Nucleus accumbens (tissue), 56 donors: ENCODE measurements around the gene DNAJA4.

Experiments
- DNase-seq, 56 donors: peaks; one replicate each; lab custom pipeline; 2025; lab: John Stamatoyannopoulos, UW

DNAJA4 gene

GRCh38 chr15:78264304-78265136 is at the start of gene DNAJA4:
Gene DNAJA4 (plus strand): TSS chr15:78264562. CDS start chr15:78264764, 202 bp downstream.
- peak in 48 of 56 donors; percentile 23 to 91 (median 64) for DNase-seq

DNA sequence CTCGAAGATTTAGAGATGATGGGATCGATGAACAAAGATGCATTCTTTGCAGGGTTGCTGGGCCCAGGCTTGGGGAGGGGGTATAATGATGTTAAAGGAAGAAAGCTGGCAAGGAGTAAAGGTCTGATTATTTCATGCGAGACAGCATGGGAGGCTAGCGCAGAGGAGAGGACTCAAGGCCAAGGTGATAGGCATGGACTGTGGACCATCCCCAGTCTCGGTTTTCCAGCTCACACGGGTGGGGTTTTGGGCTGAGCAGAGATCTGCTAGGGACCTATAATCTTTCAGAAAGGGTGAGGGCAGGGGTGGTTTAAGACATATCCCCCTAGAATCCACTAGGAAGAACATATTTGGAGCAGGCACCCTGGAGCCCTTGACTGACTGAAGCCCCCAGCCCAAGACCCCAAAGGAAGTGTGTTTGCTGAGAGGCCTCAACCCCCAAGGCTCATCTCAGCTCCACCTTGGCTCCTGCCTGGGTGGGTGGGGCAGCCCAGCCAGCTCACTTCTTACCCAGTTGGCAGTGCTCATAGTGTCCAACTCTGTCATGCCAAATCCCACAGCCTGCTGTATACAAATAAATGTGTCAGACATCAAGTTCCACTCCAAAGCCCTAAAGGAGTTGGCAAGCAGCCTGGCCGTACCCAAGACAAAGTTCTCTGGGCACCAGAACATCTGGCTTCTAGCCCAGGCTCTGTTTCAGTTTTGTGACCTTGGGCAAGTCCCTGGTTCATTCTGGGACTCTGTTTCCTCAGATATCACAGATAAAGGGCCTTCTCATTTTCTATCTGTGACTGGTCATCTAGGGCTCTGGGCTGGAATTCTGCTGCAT is 47.9 kb upstream of the DNAJA4 start:
- peak in 38 of 56 donors; percentile 17 to 89 (median 56) for DNase-seq

DNA sequence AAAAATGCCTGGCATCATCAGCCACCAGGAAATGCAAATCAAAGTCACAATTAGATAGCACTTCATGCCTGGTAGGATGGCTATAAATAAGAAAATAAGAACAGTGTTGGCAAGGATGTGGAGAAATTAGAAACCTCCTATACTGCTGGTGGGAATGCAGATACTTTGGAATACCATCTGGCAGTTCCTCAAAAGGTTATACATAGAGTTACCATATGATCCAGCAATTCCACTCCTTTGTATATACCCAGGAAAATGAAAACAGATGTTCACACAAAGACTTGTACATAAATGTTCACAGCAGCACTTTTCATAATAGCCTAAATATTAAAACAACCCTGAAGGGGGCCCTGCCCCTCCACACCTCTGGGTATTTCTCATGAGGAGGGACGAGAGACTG is 43.6 kb upstream of the DNAJA4 start:
- DNase-seq, result no peak

GRCh38 chr15:78222745-78223395 is 41.5 kb upstream of the DNAJA4 start:
- no peak for DNase-seq

DNA sequence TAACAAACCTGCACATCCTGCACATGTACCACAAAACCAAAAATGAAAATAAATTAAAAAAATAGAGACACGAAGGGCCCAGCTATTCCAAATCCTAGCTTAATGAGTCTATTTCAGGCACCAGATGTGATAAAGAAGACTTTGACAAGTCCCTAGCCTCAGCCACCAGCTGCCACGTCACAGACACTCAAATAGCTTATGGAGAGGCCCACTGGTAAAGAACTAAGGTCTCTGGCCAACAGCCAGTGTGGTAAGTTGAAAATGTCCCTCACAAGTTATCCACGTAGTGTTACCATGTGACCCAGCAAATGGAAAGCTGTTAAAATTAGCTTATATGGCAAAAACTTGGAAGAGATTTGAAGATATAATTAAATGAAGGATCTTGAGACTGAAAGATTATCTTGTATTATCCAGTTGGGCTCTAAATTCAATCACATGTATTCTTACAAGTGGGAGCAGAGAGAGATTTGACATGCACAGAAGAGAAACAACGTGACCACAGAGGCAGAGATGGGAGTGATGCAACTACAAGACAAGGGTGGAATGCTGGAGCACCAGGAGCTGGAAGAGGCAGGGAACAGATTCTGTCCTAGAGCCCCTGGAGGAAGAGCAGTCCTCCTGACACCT is 40.9 kb upstream of the DNAJA4 start:
- no peak for DNase-seq

DNA sequence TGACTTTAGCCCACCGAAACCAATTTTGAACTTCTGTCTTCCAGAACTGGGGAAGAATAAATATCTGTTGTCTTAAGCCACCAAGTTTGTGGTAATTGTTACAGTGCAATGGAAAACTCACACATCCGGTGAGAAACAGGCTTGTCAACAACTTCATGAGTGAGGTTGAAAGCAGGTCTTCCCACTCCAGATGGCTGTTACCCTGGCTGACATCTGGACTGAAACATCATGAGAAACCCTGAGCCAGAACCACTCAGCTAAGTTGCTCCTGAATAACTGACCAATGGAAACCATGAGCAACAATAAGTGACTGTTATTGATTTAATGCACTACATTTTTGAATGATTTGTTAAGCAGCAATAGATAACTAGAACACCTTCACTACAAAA is 40.3 kb upstream of the DNAJA4 start:
- DNase-seq, result no peak

GRCh38 chr15:78225783-78226541 is 38.4 kb upstream of the DNAJA4 start:
- DNase-seq, result no peak

GRCh38 chr15:78228356-78228996 is 35.9 kb upstream of the DNAJA4 start:
- DNase-seq, result no peak

DNA sequence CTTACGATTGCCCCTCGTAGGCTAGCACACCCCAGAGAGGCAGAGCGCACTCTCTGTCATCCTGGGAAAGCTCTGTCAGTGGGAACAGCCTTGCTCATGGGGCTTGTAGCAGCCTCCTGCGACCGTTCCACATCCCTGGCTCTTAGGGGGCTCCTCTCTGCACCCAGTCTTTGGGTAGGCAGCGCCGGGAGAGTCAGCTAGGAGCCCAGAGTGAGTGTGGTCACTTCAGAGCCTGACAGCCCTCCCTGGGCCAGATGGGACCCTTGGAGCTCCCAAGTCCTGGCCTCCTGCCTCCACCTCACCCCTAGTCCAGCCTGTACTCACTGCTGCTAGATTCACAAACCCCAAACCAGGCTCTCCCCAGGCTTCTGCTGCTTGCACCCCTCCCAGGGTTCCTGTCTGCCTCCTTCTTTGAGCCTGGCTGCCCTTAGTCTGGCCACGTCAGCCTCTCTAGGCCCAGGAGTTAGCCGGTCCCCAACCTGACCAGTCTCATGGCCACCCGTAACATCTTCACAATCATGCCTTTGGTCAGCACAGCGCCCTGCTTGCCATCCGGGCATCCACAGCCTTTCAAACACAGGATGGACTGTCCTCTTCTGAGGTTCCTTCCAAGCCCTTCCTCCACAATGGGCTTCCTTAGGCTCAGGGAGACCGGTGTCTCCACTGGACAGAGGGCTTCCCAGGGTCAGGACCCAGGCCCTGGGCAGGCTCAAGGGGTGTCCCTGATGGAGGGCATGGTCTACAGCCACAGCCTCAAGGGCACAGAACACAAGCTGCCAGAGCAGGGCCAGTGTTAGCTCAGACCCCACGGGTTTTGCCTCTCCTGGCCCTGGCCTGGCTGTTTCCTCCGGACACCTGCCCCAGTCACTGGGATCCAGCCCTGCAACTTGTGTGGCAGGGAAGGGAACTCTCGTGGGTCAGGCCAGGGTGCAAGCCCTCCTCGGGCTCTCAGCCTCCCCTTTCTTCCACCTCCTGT is 34.6 kb upstream of the DNAJA4 start:
- no peak for DNase-seq

- no peak for DNase-seq
Measured at GRCh38 chr15:78232951-78233350, 31.4 kb upstream of the DNAJA4 start.

- no peak for DNase-seq
Measured at GRCh38 chr15:78233496-78233895, 30.9 kb upstream of the DNAJA4 start.

DNA sequence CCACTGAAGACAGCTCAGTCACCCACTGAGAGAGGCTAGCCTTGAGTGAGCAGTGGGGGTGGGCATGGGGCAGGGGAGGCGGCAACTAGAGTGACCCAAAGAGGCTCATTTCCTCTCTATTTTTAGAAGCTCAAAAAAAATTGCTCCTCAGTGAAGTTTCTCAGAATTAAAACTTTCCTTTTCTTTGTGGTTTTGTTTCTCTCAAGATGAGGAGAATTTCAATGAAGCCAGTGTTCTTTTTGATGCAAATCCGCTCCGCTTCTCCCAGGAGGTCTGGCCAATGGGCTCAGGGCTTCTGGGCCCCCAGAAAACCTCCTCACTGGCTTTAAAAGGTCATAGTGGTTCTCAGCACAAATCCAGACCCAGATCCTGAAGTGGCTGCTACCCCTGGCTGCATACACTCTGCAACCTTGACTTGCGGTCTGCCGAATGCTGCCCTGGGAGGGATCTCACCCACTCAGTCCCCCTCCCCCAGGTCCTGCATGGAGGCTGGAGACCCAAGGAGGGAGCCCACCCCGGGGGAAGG is 29.8 kb upstream of the DNAJA4 start, which contains the start of gene ACSBG1:
ACSBG1 (minus strand) TSS at position 51 of the 526 bp plus-strand sequence. CDS start 64 bp downstream, outside the sequence.
- peak in 17 of 56 donors; percentile 5 to 70 (median 34) for DNase-seq

- DNase-seq, result no peak
Measured at GRCh38 chr15:78236491-78236890, 27.9 kb upstream of the DNAJA4 start.

- no peak for DNase-seq
Measured at GRCh38 chr15:78237146-78237545, 27.2 kb upstream of the DNAJA4 start.

GRCh38 chr15:78239811-78240210 is 24.6 kb upstream of the DNAJA4 start:
- DNase-seq, result no peak

- DNase-seq, result peak in 52 of 56 donors; percentile 19 to 91 (median 70)
Measured at GRCh38 chr15:78241017-78241416, 23.3 kb upstream of the DNAJA4 start.

GRCh38 chr15:78242128-78242527 is 22.2 kb upstream of the DNAJA4 start:
- peak in 8 of 56 donors; percentile 0 to 50 (median 14) for DNase-seq

GRCh38 chr15:78243058-78243457 is 21.3 kb upstream of the DNAJA4 start:
- DNase-seq, result no peak
